IMR-90 (cell line): ENCODE data around the gene UTP18. TPM values are rescaled to one million over a fixed set of nuclear protein-coding genes. Genes with fewer than 3 reads are reported as not detected.

Experiments
- ATAC-seq: fragments of 200-7000 bp; cut with Tn5 transposase; 2 replicates; pipeline ENCODE4 v1.9.1; 2020; ENCODE audit warnings: low read depth, mild to moderate bottlenecking, moderate library complexity
- BruUV-seq: library from RNA; stranded (reverse); fragments of 400-500 nt; replicated peaks from 2 replicates; lab custom pipeline; 2021; lab: Mats Ljungman, UMichigan
- CTCF ChIA-PET: fragments of 300-600 bp; formaldehyde crosslinking; extraction: SDS; loops from one replicate; lab custom pipeline; 2021; ENCODE audit warnings: antibody characterized with exemption; lab: Yijun Ruan, JAX
- POLR2A ChIA-PET: fragments of 300-600 bp; sonication (Branson Sonifier 250); formaldehyde crosslinking; loops from one replicate; lab custom pipeline; 2022; ENCODE audit warnings: antibody characterized with exemption; ENCODE audit not compliant: unreplicated experiment; lab: Charles Lee
- DNase-seq: peaks from one replicate; pipeline ENCODE4 v3.0.0; 2013
- H2AFZ ChIP-seq: replicated peaks from 2 replicates; pipeline ENCODE3; 2013; ENCODE audit warnings: low read length, mild to moderate bottlenecking; ENCODE audit not compliant: poor library complexity
- H2AK5ac ChIP-seq: 2 replicates; pipeline ENCODE4 v1.6.1; 2013; ENCODE audit warnings: low read depth, low read length, inconsistent platforms
- H2AK9ac ChIP-seq: replicated peaks from 2 replicates; pipeline ENCODE3; 2013; ENCODE audit warnings: mild to moderate bottlenecking, low read depth, low read length, moderate library complexity; ENCODE audit not compliant: poor library complexity
- H2BK120ac ChIP-seq: 2 replicates; pipeline ENCODE4 v1.6.1; 2013; ENCODE audit warnings: low read depth, low read length, inconsistent platforms
- H2BK15ac ChIP-seq: 3 replicates; pipeline ENCODE4 v1.6.1; 2013; ENCODE audit warnings: low read depth, low read length, inconsistent platforms
- H2BK20ac ChIP-seq: 2 replicates; pipeline ENCODE4 v1.6.1; 2013; ENCODE audit warnings: low read depth, mild to moderate bottlenecking, inconsistent platforms, low read length, moderate library complexity
- H2BK5ac ChIP-seq: 2 replicates; pipeline ENCODE4 v1.6.1; 2013; ENCODE audit warnings: mild to moderate bottlenecking, low read depth, low read length, inconsistent platforms; ENCODE audit not compliant: poor library complexity, severe bottlenecking
- H3K14ac ChIP-seq: replicated peaks from 2 replicates; pipeline ENCODE4 v1.6.1; 2013; ENCODE audit warnings: low read depth, low read length, inconsistent platforms
- H3K18ac ChIP-seq: 2 replicates; pipeline ENCODE4 v1.6.1; 2013; ENCODE audit warnings: low read depth, low read length, control low read depth
- H3K23ac ChIP-seq: 2 replicates; pipeline ENCODE4 v1.6.1; 2013; ENCODE audit warnings: low read depth, low read length, inconsistent platforms
- H3K27ac ChIP-seq: 2 replicates; pipeline ENCODE4 v1.5.1; 2013; ENCODE audit warnings: mild to moderate bottlenecking, control low read depth, low read length; ENCODE audit not compliant: insufficient read depth
- H3K27me3 ChIP-seq: 2 replicates; pipeline ENCODE4 v1.6.1; 2013; ENCODE audit warnings: low read length; ENCODE audit not compliant: control insufficient read depth, insufficient read depth
- H3K36me3 ChIP-seq: 2 replicates; pipeline ENCODE4 v1.6.1; 2013; ENCODE audit warnings: low read length, mixed read lengths; ENCODE audit not compliant: control insufficient read depth, insufficient read depth
- H3K4ac ChIP-seq: 2 replicates; pipeline ENCODE4 v1.6.1; 2013; ENCODE audit warnings: low read depth, low read length, inconsistent platforms
- H3K4me1 ChIP-seq: 2 replicates; pipeline ENCODE4 v1.6.1; 2013; ENCODE audit warnings: low read length, mixed read lengths; ENCODE audit not compliant: control insufficient read depth, insufficient read depth
- H3K4me2 ChIP-seq: 2 replicates; pipeline ENCODE4 v1.6.1; 2013; ENCODE audit warnings: low read depth, mild to moderate bottlenecking, control low read depth, low read length, moderate library complexity
- H3K4me3 ChIP-seq: 2 replicates; pipeline ENCODE4 v1.5.1; 2013; ENCODE audit warnings: low read depth, mild to moderate bottlenecking, control low read depth, low read length, moderate library complexity; ENCODE audit not compliant: insufficient read depth
- H3K56ac ChIP-seq: 2 replicates; pipeline ENCODE4 v1.6.1; 2013; ENCODE audit warnings: low read length, inconsistent platforms; ENCODE audit not compliant: insufficient read depth; ENCODE audit errors: extremely low read depth
- H3K79me1 ChIP-seq, 2 experiments: 2 replicates each; pipeline ENCODE4 v1.6.1; 2013; ENCODE audit warnings: low read length in 2 of 2, inconsistent platforms in 1 of 2, low read depth in 1 of 2
- H3K9ac ChIP-seq: 2 replicates; pipeline ENCODE4 v1.6.1; 2013; ENCODE audit warnings: low read depth, low read length, control low read depth
- H3K9me1 ChIP-seq: 2 replicates; pipeline ENCODE4 v1.6.1; 2013; ENCODE audit warnings: low read length, inconsistent platforms; ENCODE audit not compliant: insufficient read depth
- H3K9me3 ChIP-seq: 2 replicates; pipeline ENCODE4 v1.6.1; 2013; ENCODE audit warnings: low read length; ENCODE audit not compliant: control insufficient read depth, insufficient read depth
- H4K20me1 ChIP-seq: 2 replicates; pipeline ENCODE4 v1.6.1; 2013; ENCODE audit warnings: low read length, inconsistent platforms; ENCODE audit not compliant: insufficient read depth
- H4K5ac ChIP-seq: 2 replicates; pipeline ENCODE4 v1.6.1; 2013; ENCODE audit warnings: mild to moderate bottlenecking, low read depth, low read length, control low read depth
- H4K8ac ChIP-seq, 2 experiments: 2 replicates each; pipeline ENCODE4 v1.6.1; 2013; ENCODE audit warnings: low read depth in 2 of 2, low read length in 2 of 2, control low read depth in 1 of 2, inconsistent platforms in 1 of 2
- H4K91ac ChIP-seq: 2 replicates; pipeline ENCODE4 v1.6.1; 2013; ENCODE audit warnings: low read depth, low read length, inconsistent platforms; ENCODE audit not compliant: insufficient read depth
- BHLHE40 ChIP-seq: fragments of 150-350 bp; IDR thresholded peaks from 2 replicates; pipeline ENCODE4 v1.6.1; 2016; ENCODE audit warnings: mild to moderate bottlenecking, low read depth, low read length
- FOS ChIP-seq: fragments of 150-350 bp; IDR thresholded peaks from 2 replicates; pipeline ENCODE4 v1.6.1; 2016; ENCODE audit warnings: low read depth, low read length
- MAFK ChIP-seq: IDR thresholded peaks from 2 replicates; pipeline ENCODE4 v1.6.1; 2012; ENCODE audit warnings: low read depth, low read length, improper control_type of control experiment
- MXI1 ChIP-seq: IDR thresholded peaks from 2 replicates; pipeline ENCODE4 v1.6.1; 2012; ENCODE audit warnings: low read depth, mild to moderate bottlenecking, low read length, moderate library complexity, borderline replicate concordance
- NFE2L2 ChIP-seq: fragments of 150-350 bp; IDR thresholded peaks from 2 replicates; pipeline ENCODE4 v1.6.1; 2016; ENCODE audit warnings: low read depth, mild to moderate bottlenecking, low read length
- RFX5 ChIP-seq: IDR thresholded peaks from 2 replicates; pipeline ENCODE4 v1.8.0; 2012; ENCODE audit warnings: low read depth, mild to moderate bottlenecking, low read length, moderate library complexity
- SMC3 ChIP-seq: fragments of 150-350 bp; IDR thresholded peaks from 2 replicates; pipeline ENCODE4 v1.6.1; 2016; ENCODE audit warnings: low read depth, mild to moderate bottlenecking, antibody characterized with exemption, low read length, moderate library complexity
- WGBS, 2 experiments: methylation state at CpG; one replicate each; pipeline versions ENCODE4 v1.1.5 to v1.1.7; 2013; ENCODE audit warnings: missing lambda C conversion rate in 2 of 2; ENCODE audit not compliant: insufficient read length in 1 of 2; ENCODE audit errors: extremely low coverage in 2 of 2; 5-methylcytosine and 5-hydroxymethylcytosine counted together
- dilution Hi-C: fragments of 300-500 bp; cut with HindIII; formaldehyde crosslinking; loops from one replicate; pipeline ENCODE4 v1.14.3; 2018; ENCODE audit warnings: low sequenced_read_pairs; ENCODE audit not compliant: unreplicated experiment
- in situ Hi-C: fragments of 300-500 bp; cut with MboI; formaldehyde crosslinking; loops from 3 replicates; pipeline ENCODE4 v1.14.3; 2019; ENCODE audit warnings: low sequenced_read_pairs, inconsistent platforms, mixed read lengths
- intact Hi-C: fragments of 100-400 bp; cut with micrococcal nuclease; formaldehyde crosslinking; loops from 2 replicates; pipeline ENCODE4 v1.10.0; 2022
- polyA plus RNA-seq, 3 experiments: library from polyadenylated mRNA; depleted of rRNA; stranded (reverse); fragments of >200 nt; gene quantifications; 2 replicates each; pipeline ENCODE4 v1.2.3, GENCODE V29; 2012; ENCODE audit warnings: low replicate concordance in 1 of 3
- total RNA-seq: library from RNA; depleted of rRNA; stranded (reverse); fragments of >200 nt; gene quantifications from 2 replicates; pipeline ENCODE4 v1.2.3, GENCODE V29; 2012; rRNA removed

The UTP18 gene
- total and polyA plus RNA-seq, 2 of the 4 experiments (the other 2 are of a cell fraction): 17.7 to 22.4 TPM

GRCh38 chr17:51346218-51346982 lies 86.1 kb downstream of the UTP18 start:
- TF ChIP-seq SMC3 (no peak), MAFK (no peak), MXI1 (no peak), NFE2L2 (no peak), BHLHE40 (no peak), FOS (no peak), RFX5 (no peak)
- H2BK120ac ChIP-seq: no peak overlapping the region
- no peak overlapping the region for H2BK5ac ChIP-seq
- BruUV-seq: no TSS peak
- ChIA-PET POLR2A (no interaction called here), CTCF (no interaction called here)
- ATAC-seq: no peak
- H3K27ac ChIP-seq: no peak overlapping the region
- H3K4me2 ChIP-seq: no peak overlapping the region
- in situ Hi-C loops: no loop called here
- WGBS, 2 experiments: no CpG with 5 or more reads among the region's 9 CpGs
- dilution Hi-C loops: no loop called here
- H4K5ac ChIP-seq: no peak overlapping the region
- H3K4ac ChIP-seq: no peak overlapping the region
- no peak overlapping the region for H3K9ac ChIP-seq
- H2AK5ac ChIP-seq: no peak overlapping the region
- H3K79me1 ChIP-seq: no peaks in the 10 kb centered on the region
- no peak overlapping the region for H2BK15ac ChIP-seq
- no peak overlapping the region for H4K91ac ChIP-seq
- no peak overlapping the region for H2BK20ac ChIP-seq
- no peak overlapping the region for H3K14ac ChIP-seq
- H3K9me1 ChIP-seq: no peaks in the 10 kb centered on the region
- H3K36me3 ChIP-seq: no peaks in the 10 kb centered on the region
- no peaks in the 10 kb centered on the region for H4K20me1 ChIP-seq
- H3K23ac ChIP-seq: no peak overlapping the region
- H3K9me3 ChIP-seq: no peaks in the 10 kb centered on the region
- H2AFZ ChIP-seq: no peak overlapping the region
- H3K56ac ChIP-seq: no peak overlapping the region
- H3K27me3 ChIP-seq: no peaks in the 10 kb centered on the region; the same call in none of the 2 replicates
- no peak overlapping the region for H3K4me3 ChIP-seq
- DNase-seq: no peak
- no peaks in the 10 kb centered on the region for H3K4me1 ChIP-seq
- no peak overlapping the region for H2AK9ac ChIP-seq
- intact Hi-C loops: no loop called here
- no peak overlapping the region for H4K8ac ChIP-seq
- no peak overlapping the region for H3K18ac ChIP-seq

Other genes starting within 250 kb of the UTP18 start
- gene SPAG9, start 139.7 kb upstream of the UTP18 start, total RNA-seq: 75.5 and 93.9 TPM in 2 replicates
- gene SPAG9, start 139.7 kb upstream of the UTP18 start, polyA plus RNA-seq (2012; rRNA removed): 20.6 and 26.7 TPM in 2 replicates
- gene NME1, start 107.0 kb upstream of the UTP18 start, total RNA-seq: 261 and 312 TPM in 2 replicates
- 311 and 365 TPM in 2 replicates for gene NME1, start 107.0 kb upstream of the UTP18 start, polyA plus RNA-seq (2012; rRNA removed)
- 824 and 863 TPM in 2 replicates for gene NME2, start 94.1 kb upstream of the UTP18 start, total RNA-seq
- 912 and 1,059 TPM in 2 replicates for gene NME2, start 94.1 kb upstream of the UTP18 start, polyA plus RNA-seq (2012; rRNA removed)
- 5.6 and 6.9 TPM in 2 replicates for gene MBTD1, start 497 bp upstream of the UTP18 start, total RNA-seq
- 2.5 and 3.2 TPM in 2 replicates for gene MBTD1, start 497 bp upstream of the UTP18 start, polyA plus RNA-seq (2012; rRNA removed)